Brain microvascular endothelial cell (primary cell): ENCODE measurements around the gene LMAN2.
"Not testable (repeated sequence)": the region's sequence is repeated elsewhere in the genome, so short reads cannot be mapped to it uniquely, and the experiment has no call there.

Source experiments
- DNase-seq: peaks from one replicate; pipeline ENCODE4 v3.0.0-alpha.2; 2020
- H3K27ac ChIP-seq: fragments of 250-450 bp; sonication (Bioruptor Pico); 2 replicates; pipeline ENCODE4 v1.5.1; 2020; ENCODE audit warnings: mild to moderate bottlenecking, moderate library complexity
- H3K27me3 ChIP-seq: fragments of 250-450 bp; sonication (Bioruptor Pico); replicated peaks from 2 replicates; pipeline ENCODE4 v1.5.1; 2020; ENCODE audit warnings: mild to moderate bottlenecking
- H3K36me3 ChIP-seq: fragments of 250-450 bp; sonication (Bioruptor Pico); replicated peaks from 2 replicates; pipeline ENCODE4 v1.5.1; 2020; ENCODE audit warnings: mild to moderate bottlenecking
- H3K4me3 ChIP-seq: 2 replicates; pipeline ENCODE4 v1.5.1; 2011; ENCODE audit warnings: low read depth, mild to moderate bottlenecking, control low read depth, low read length, moderate library complexity
- CTCF ChIP-seq: IDR thresholded peaks from 2 replicates; pipeline ENCODE4 v1.5.1; 2011; ENCODE audit warnings: low read depth, mild to moderate bottlenecking, moderate library complexity, low read length, control low read depth, inconsistent platforms; ENCODE audit errors: missing control alignments
- in situ Hi-C: cut with HindIII; loops from 2 replicates; pipeline ENCODE4 v1.10.0; 2017; ENCODE audit warnings: low sequenced_read_pairs, low pct_ligation_motif_present

The LMAN2 gene

DNA sequence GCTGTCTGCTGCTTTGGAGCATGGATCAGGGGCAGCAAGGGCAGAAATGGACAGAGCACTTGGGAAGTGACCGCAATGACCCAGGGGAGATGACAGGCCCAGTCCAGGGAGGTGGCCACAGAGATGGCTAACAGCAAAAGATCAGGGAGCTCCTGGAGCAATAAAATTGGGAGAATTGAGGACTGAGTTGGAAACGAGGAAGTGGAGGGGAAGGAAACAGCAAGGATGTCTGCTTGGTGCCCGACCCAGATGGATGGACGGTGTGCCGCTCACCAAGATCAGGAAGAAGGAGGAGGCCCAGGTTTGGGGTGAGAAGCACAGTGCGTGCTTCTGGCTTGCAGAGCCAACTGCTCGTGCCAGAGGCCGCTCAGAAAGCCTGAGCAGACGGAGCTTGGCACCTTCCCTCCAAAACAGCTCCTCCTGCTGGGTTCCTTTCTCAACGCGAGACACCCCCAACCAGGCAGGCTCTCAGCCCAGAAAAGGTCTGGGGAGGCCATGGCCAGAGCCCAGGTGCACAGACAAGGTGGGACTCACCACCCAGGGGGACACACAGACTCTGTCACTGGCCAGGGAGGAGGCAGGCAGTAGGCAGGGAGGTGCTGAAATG lies 31.1 kb upstream of the LMAN2 start:
- in situ Hi-C loops, result no loop called here
- H3K4me3 ChIP-seq, result no peak overlapping the region
- no peak for DNase-seq
- no peaks in the 10 kb centered on the region for H3K27me3 ChIP-seq
- no peak overlapping the region for H3K27ac ChIP-seq
- no peaks in the 10 kb centered on the region for H3K36me3 ChIP-seq
- peak; percentile 48 for TF ChIP-seq CTCF

- no peaks in the 10 kb centered on the region for H3K27me3 ChIP-seq
- TF ChIP-seq CTCF, result no peak
- no peak for DNase-seq
- no peak overlapping the region for H3K4me3 ChIP-seq
- no peaks in the 10 kb centered on the region for H3K36me3 ChIP-seq
- in situ Hi-C loops, result no loop called here
- no peak overlapping the region for H3K27ac ChIP-seq
Observed at GRCh38 chr5:177380805-177381126, 29.3 kb upstream of the LMAN2 start.

DNA sequence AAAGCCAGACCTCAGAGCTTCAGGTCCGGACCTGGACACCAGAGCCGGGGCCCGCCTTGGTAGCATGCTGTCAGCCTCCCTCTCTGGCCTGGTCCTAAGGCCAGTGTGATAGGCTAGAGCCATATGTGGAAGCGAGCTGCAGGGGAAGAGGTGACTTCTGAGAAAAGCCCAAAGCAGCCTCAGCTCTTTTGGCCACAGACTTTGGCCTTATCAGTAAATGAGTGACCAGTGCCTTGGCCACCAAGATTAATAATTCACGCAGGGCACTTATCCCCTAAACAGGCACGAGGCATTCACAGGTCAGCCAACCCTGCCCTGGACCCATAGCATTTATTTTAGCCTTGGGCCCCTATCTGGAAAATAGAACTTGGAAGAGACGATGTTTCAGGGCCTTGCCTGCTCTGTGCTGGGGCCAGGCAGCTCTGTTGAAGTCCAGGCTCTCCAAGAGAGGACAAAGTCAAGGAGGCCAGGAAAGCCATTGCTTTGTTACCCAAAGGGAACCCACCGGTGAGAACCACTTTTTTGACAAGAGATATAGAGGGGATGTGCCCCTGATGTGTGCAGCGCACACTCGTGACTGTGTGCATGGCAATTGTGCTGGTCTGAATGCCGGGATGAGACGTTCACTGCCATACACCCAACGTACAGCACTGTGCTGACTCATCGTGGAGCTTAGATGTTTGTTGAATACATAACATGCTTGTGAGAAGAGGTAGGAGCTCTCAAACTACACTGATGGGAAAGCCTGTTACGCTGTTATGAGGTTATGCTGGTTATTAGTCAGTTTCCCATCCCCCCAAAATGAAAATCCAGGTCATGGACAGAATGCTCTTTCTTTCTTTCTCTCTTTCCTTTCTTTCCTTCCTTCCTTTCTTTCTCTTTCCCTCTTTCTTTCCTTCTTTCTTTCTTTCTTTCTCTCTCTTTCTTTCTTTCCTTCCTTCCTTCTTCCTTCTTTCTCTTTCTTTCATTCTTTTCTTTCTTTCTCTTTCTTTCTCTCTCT lies 27.7 kb upstream of the LMAN2 start:
- no peak for TF ChIP-seq CTCF
- in situ Hi-C loops, result no loop called here
- peak overlapping the region; percentile 52 for H3K27ac ChIP-seq
- no peak overlapping the region for H3K4me3 ChIP-seq
- peak; percentile 95 for DNase-seq
- H3K27me3 ChIP-seq, result no peaks in the 10 kb centered on the region
- H3K36me3 ChIP-seq, result no peaks in the 10 kb centered on the region

DNA sequence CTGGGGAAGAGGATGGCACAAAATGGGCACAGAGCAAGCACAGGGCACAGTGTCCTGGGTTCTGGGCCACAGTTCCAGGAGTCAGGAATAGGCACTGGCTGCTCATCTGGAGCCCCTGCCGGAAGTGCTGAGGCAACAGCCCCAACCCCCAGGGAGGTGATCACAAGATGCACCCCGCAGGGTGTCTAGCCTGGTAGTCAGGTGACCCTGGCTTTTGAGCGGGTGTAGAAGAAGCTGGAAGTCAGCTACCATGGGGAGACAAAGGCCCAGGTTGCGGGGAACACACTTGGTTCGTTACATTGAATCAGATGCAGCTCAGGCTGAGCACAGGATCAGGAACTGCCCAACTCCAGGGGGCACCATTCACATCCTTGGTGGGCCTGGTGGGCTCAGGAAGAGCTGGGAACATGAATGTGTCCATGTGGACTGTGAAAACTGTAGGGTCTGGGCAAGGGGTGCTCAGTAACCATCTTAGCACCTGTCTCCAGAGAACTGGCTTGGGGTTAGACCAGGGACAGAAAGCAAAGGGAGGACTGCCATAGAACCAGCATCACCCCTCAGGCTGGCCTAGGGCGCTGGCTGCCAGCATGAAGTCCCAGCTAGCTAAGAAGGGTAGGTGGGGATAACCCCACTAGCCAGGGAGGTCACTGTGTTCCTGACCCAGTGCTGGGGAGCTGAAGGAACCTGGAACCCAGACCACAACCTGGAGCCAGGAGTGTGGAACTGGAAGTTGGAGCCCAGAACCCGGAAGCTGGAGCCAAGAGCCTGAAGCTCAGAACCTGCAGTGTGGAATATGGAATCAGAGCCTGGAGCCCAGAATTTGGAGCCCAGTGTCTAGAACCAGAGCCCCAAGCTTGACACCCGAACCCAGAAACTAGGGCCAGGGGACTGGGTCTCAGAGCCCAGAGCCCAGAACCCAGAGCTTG lies 26.6 kb upstream of the LMAN2 start:
- no peak for TF ChIP-seq CTCF
- no peak for DNase-seq
- in situ Hi-C loops, result no loop called here
- Histone ChIP-seq H3K27ac (no peak overlapping the region), H3K4me3 (no peak overlapping the region), H3K27me3 (no peaks in the 10 kb centered on the region), H3K36me3 (no peaks in the 10 kb centered on the region)

- no peak for DNase-seq
- H3K27ac ChIP-seq, result no peak overlapping the region
- in situ Hi-C loops, result no loop called here
- no peaks in the 10 kb centered on the region for H3K27me3 ChIP-seq
- H3K36me3 ChIP-seq, result no peaks in the 10 kb centered on the region
- no peak for TF ChIP-seq CTCF
- no peak overlapping the region for H3K4me3 ChIP-seq
Observed at GRCh38 chr5:177376107-177376506, 24.6 kb upstream of the LMAN2 start.

- H3K4me3 ChIP-seq, H3K27me3 ChIP-seq, H3K36me3 ChIP-seq, in situ Hi-C loops, DNase-seq, H3K27ac ChIP-seq: not testable (repeated sequence)
Observed at GRCh38 chr5:177375516-177375915, 24.0 kb upstream of the LMAN2 start.
